ENCODE data around the gene P2RY14. TPM values are rescaled to one million over a fixed set of nuclear protein-coding genes. Genes with fewer than 3 reads are reported as not detected.

The P2RY14 gene
- total and polyA plus RNA-seq, 2 donors (not counting 3 experiments of a cell fraction or from before 2014, with no cell fraction given), result not detected

DNA sequence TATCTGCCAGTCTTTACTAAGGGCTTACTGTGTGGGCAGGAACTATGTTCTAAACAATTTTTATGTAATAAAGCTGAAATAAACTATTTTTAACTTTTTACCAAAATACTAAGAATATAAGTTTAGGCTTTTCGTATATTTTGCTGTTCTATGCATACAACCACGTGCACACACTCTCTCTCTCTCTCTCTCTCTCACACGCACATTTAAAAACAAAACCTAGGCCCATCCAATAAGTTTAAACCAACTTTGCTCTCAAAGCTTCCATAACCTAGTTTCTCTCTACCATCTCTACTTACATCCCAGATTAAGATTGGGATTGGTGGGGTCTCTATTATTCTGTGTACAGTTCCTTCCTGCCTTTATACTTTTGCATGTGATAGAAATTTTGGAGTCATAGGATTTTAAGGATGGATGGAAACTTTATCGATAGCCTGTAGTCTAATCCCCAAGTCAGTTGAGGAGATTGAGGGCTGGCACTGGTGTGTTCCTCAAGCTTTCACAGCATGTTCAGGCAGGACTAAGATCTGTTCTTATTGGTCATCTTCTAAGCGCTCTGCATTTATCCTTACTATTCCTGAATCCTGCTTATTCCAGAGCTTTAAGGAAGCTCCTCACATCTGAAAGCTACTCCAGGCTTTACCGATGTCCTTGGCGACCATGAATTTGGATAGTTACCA is 77.2 kb downstream of the P2RY14 start:
- H2AFZ ChIP-seq (ENCODE audit: low read depth, low read length), result no peak overlapping the region
- TF ChIP-seq JUN (IDR thresholded peaks at IDR 0.05; ENCODE audit: borderline replicate concordance, insufficient read depth, insufficient read length, low read depth), result no peak
- TF ChIP-seq, protein P1, sequence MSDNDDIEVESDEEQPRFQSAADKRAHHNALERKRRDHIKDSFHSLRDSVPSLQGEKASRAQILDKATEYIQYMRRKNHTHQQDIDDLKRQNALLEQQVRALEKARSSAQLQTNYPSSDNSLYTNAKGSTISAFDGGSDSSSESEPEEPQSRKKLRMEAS (IDR thresholded peaks at IDR 0.05; ENCODE audit: insufficient read depth, insufficient read length), result no peak
- TF ChIP-seq, protein P2, sequence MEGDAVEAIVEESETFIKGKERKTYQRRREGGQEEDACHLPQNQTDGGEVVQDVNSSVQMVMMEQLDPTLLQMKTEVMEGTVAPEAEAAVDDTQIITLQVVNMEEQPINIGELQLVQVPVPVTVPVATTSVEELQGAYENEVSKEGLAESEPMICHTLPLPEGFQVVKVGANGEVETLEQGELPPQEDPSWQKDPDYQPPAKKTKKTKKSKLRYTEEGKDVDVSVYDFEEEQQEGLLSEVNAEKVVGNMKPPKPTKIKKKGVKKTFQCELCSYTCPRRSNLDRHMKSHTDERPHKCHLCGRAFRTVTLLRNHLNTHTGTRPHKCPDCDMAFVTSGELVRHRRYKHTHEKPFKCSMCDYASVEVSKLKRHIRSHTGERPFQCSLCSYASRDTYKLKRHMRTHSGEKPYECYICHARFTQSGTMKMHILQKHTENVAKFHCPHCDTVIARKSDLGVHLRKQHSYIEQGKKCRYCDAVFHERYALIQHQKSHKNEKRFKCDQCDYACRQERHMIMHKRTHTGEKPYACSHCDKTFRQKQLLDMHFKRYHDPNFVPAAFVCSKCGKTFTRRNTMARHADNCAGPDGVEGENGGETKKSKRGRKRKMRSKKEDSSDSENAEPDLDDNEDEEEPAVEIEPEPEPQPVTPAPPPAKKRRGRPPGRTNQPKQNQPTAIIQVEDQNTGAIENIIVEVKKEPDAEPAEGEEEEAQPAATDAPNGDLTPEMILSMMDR (IDR thresholded peaks at IDR 0.05; ENCODE audit: extremely low read depth in 1 of 2, insufficient read depth in 1 of 2, low read depth in 1 of 2, low read length in 2 of 2), result no peak
- TF ChIP-seq POLR2AphosphoS5 (IDR thresholded peaks at IDR 0.05; ENCODE audit: insufficient read depth, low read depth, low read length), result no peak
- no peak for TF ChIP-seq EZH2 (IDR thresholded peaks at IDR 0.05; ENCODE audit: borderline replicate concordance, low read depth, low read length, severe bottlenecking)
- TF ChIP-seq GATA2 (IDR thresholded peaks at IDR 0.05; ENCODE audit: insufficient read depth, insufficient read length, low read depth, low read length), result no peak
- no peak for TF ChIP-seq MYC (IDR thresholded peaks at IDR 0.05; ENCODE audit: low read depth, low read length)
- TF ChIP-seq FOS (IDR thresholded peaks at IDR 0.05; ENCODE audit: borderline replicate concordance, insufficient read depth, low read length), result no peak
- TF ChIP-seq POLR2A (IDR thresholded peaks at IDR 0.05; ENCODE audit: low read depth, low read length), result no peak
- dilution Hi-C loops (cut with MboI; ENCODE audit: extremely low pct_ligation_motif_present, low sequenced_read_pairs), result no loop called here
- H3K79me2 ChIP-seq (ENCODE audit: control insufficient read depth, insufficient read depth, low read length), result no peaks in the 10 kb centered on the region
- BruUV-seq (replicated peaks), result no TSS peak
- FAIRE-seq, result no peak
- no peaks in the 10 kb centered on the region for H3K9me3 ChIP-seq (replicated peaks; ENCODE audit: control insufficient read depth, insufficient read depth, low read length)
- H3K9ac ChIP-seq (replicated peaks; ENCODE audit: extremely low read depth, insufficient read depth, low read length), result no peak overlapping the region
- no peak for DNase-seq (ENCODE audit: low read depth, low spot score)
- intact Hi-C loops (cut with micrococcal nuclease), result no loop called here
- POLR2A ChIA-PET, result no interaction called here
- H4K20me1 ChIP-seq (replicated peaks; ENCODE audit: control insufficient read depth, extremely low read depth, insufficient read depth, low read length), result no peaks in the 10 kb centered on the region
- no peaks in the 10 kb centered on the region for H3K9me1 ChIP-seq (replicated peaks; ENCODE audit: control insufficient read depth, extremely low read depth, insufficient read depth, low read length)
- no peaks in the 10 kb centered on the region for H3K4me1 ChIP-seq (ENCODE audit: control insufficient read depth, extremely low read depth, insufficient read depth, low read length)
- H3K4me3 ChIP-seq (replicated peaks in 1 of 3; ENCODE audit: insufficient read depth in 1 of 3, low read depth in 1 of 3, low read length in 3 of 3), result no peak overlapping the region
- no peaks in the 10 kb centered on the region for H3K36me3 ChIP-seq (ENCODE audit: control insufficient read depth in 2 of 2, extremely low read depth in 1 of 2, insufficient read depth in 2 of 2, low read length in 2 of 2)
- H3K27me3 ChIP-seq (ENCODE audit: control insufficient read depth in 2 of 2, insufficient read depth in 2 of 2, low read length in 2 of 2), result no peaks in the 10 kb centered on the region
- CTCF ChIA-PET, result interaction anchor here (0.9 kb wide), 1 partner anchor 8 kb away, joined by 3 read pairs; no protein-coding TSS in a partner anchor
- no peak overlapping the region for H3K27ac ChIP-seq (ENCODE audit: insufficient read depth, low read depth, low read length)
- no peak overlapping the region for H3K4me2 ChIP-seq (ENCODE audit: insufficient read depth, low read length)

All from endothelial cell of umbilical vein (primary cell).